Activated CD4-positive, alpha-beta T cell treated with anti-CD3 and anti-CD28 coated beads, Interleukin-2, Interleukin-4, amounts not matched to agents 100 ng/mL and 50 ng/mL, durations not matched to agents 16 hours and 8 hours (primary cell): ENCODE data around the gene NSUN3.
"Not testable (repeated sequence)": the region's sequence is repeated elsewhere in the genome, so short reads cannot be mapped to it uniquely, and the experiment has no call there.

ENCODE experiments used
- DNase-seq: peaks from one replicate; pipeline ENCODE4 v3.0.0-alpha.2; 2020; ENCODE audit warnings: low spot score

Gene NSUN3

GRCh38 chr3:94069194-94069813, 6.4 kb downstream of the NSUN3 start:
- DNase-seq, result no peak

- no peak for DNase-seq
These were observed 7.6 kb downstream of the NSUN3 start for GRCh38 chr3:94070341-94070911.

GRCh38 chr3:94071713-94072284, 8.9 kb downstream of the NSUN3 start:
- no peak for DNase-seq

GRCh38 chr3:94076055-94076454, 13.2 kb downstream of the NSUN3 start:
- DNase-seq, result no peak

DNA sequence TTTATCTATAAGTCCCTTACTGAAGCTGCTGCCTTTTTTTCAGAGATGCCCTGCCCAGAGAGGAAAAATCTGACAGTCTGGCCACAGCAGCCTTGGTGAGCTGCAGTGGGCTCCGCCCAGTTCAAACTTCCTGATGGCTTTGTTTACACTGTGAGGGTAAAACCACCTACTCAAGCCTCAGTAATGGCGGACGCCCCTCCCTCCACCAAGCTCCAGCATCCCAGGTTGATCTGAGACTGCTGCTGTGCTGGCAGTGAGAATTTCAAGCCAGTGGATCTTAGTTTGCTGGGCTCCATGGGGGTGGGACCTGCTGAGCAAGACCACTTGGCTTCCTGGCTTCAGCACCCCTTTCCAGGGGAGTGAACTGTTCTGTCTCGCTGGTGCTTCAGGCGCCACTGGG, 17.7 kb downstream of the NSUN3 start:
- not testable (repeated sequence) for DNase-seq

- DNase-seq, result no peak
These were observed 19.0 kb downstream of the NSUN3 start for GRCh38 chr3:94081884-94082283.

GRCh38 chr3:94082391-94082937, 19.6 kb downstream of the NSUN3 start:
- DNase-seq, result no peak

DNA sequence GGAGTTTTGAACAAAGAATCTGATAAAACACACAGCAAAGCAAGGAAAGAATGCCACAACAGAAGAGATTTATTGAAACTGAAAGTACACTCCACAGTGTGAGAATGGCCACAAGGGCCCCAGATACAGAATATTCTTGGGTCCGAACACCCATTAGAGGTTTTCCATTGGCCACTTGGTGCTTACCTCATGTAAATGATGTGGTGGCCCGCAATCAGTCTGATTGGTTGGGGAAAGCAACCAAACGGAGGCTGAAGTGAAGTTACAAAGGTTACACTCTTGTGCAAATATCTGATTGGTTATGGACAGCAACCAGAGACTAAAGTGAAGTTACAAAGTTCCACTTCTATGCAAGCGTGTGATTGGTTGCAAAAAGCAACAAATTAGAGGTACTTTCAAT, 20.4 kb downstream of the NSUN3 start:
- DNase-seq, result no peak

GRCh38 chr3:94089126-94089525, 26.3 kb downstream of the NSUN3 start:
- DNase-seq, result no peak

GRCh38 chr3:94092086-94092485, 29.2 kb downstream of the NSUN3 start:
- no peak for DNase-seq

DNA sequence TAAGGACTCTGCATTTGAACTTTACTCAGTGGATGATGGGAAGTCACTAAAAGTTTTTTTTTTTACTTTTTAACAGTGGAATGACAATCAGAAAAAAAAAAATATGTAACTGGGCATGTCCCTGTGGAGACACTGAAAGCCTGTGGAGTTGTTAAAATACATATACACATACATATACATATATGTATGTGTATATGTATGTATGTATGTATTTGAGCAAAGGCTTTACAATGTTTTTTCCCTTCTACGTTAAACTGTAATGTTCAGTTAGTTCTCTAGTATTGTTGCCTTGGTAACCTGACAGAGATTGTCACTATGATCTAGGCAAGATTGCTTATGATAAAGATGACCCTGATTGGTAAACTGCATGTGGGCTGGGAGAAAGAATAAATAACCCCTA, 30.3 kb downstream of the NSUN3 start:
- no peak for DNase-seq

DNA sequence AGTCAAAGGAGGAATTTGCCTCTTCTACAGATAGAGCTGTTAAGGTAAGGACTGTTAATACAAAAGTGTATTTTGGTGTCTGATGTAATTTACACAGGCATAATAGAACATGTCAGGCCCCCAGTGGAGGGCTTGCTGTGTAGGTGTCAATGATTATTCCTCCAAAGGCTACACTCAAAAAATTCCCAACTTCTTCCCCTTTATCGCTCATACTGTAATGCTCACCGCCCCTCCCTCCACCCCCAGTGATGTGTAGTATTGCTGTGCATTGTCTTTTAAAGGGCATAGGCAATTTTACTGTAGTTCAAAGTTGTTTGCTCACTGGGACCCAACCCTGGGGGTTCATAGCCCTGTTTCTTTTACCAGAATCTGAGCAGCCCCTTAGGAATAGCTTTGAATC, 32.2 kb downstream of the NSUN3 start:
- no peak for DNase-seq

GRCh38 chr3:94098452-94098851, 35.6 kb downstream of the NSUN3 start:
- no peak for DNase-seq

GRCh38 chr3:94099311-94099710, 36.5 kb downstream of the NSUN3 start:
- DNase-seq, result no peak

DNA sequence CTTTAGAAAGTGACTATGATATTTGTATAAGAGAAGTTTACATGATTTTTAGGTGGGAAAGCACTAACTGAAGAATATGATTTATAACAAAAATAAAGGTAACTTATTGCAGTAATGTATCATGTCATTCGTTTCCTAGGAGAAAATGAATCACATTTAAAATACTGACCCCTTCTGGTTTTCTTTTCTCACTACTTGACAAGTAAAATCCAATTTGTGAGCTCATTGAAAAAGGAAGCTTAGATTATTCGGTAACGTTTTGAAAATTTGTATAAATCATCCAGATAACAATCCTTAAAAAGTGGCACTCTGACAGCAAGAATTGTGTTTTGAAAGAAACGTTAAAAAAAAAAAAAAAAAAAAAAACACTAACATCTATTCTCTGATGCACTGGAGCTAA, 39.0 kb downstream of the NSUN3 start:
- no peak for DNase-seq

DNA sequence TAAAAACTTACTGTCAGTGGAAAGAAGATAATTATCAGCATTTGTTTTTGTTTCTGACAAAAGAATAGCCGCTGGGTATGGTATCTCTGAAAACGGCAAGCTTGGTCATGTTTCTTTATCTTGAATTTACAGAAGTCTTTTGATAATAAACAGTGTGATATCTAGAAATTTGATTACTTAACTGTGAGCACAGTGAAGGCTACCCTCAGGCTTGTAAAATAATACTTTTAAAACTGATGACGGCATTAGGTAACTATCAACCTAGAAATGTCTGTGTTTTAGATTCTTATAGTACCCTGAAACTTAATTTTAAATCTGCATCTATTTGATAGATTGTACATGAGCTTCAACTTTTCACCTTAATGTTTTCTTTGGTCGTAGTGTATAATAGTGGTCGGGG, 43.4 kb downstream of the NSUN3 start:
- DNase-seq, result no peak

- not testable (repeated sequence) for DNase-seq
These were observed 47.4 kb downstream of the NSUN3 start for GRCh38 chr3:94110232-94110631.

DNA sequence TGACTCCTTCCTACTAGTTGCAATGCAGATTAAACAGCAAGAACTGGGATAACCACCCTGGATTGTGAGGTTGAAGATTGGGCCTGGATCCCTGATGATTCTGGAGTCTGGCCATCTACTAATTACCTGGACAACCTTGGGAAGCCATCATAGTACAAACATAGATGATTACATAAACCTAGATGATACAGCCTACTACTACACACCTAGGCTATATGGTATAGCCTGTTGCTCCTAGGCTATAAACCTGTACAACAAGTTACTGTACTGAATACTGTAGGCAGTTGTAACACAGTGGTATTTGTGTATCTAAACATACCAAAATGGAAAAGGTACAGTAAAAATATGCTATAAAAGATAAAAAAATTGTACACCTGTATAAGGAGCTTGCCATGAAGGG, 48.0 kb downstream of the NSUN3 start:
- DNase-seq, result no peak

DNA sequence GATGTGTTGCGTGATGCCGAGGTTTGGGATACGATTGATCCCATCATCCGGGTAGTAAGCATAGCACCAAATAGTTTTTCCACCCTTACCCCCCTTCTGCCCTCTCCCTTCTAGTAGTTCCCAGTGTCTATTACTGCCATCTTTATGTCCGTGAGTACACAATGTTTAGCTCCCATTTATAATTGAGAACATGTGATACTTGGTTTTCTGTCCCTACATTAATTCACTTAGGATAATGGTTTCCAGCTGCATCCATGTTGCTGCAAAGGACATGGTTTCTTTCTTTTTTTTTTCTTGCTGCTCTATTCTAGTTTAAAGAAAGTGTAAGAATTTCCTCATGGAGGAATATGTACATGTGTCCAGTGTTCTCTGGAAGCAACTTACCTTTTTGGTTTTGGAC, 51.8 kb downstream of the NSUN3 start:
- no peak for DNase-seq

DNA sequence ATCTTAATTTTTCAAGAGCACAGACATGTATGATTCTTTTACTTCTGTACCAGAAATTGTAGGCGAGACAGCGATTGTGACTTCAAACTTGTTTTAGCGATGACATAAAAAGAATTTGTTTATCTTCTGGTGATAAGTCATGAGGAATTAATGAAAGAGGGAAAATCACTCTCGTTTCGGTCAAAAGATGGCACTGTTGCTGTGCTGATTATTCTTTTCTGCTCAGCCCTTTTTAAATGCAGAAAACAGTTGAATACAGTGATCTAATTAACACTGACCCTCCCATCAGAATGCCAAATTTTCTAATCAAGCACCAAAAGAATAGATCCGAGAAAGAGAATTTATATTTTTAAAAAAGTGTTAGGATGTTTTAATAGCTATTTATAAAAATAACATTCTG, 52.6 kb downstream of the NSUN3 start:
- no peak for DNase-seq

DNA sequence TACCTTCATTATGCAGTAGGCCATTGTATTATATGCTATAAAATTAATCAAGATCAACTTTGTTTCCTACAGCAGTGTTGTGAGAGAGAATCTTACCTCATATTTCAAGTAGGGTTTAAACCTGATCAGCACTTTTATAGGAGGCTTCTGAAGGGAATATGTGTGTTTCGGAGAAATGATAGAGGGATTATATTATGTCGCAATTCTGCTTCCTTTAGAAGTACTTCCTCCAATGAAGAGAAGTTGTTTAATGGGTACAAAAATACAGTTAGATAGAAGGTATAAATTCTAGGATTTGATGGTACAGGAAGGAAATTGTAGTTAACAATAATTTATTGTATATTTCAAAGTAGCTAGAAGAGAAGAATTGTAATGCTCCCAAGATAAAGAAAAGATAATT, 54.9 kb downstream of the NSUN3 start:
- DNase-seq, result no peak

DNA sequence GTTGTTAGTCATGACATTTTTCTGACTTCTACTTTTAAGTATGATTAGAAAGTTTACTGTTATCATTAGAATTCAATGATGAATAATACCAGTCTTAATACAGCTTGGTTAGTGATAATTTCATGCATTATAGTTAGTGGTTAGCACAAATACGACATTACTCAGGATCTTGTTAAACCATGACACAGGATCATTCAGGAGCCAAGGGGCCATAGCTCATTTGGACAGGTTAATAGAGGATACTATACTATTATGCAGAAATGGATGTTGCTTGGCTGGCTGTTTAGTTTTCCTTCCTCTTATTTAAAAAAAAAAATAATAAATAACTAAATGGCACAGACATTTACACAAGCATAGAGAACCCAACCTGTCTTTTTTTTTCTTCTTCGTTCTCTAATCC, 55.5 kb downstream of the NSUN3 start:
- DNase-seq, result no peak

GRCh38 chr3:94121161-94121560, 58.3 kb downstream of the NSUN3 start:
- DNase-seq, result no peak

DNA sequence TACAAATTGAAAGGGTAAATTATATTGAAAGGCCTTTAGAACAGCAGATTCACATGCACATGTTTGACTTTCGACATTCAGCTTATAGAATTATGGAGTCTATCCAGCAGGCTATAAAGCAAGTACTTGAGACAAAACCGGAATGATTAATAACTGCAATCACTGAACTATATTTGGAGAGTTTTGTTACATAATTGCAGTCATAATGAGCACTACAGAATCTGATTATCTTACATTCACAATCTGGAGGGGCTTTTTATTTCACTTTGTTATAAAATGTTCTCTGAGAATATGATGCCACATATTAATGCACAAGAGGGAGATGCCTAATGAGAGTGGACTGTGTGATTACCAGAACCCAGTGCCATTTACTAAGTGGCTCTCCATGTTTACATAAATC, 64.3 kb downstream of the NSUN3 start:
- DNase-seq, result no peak
